HAP-1 (cell line): ENCODE results near the gene NRG3.
"Not testable (repeated sequence)": the region's sequence is repeated elsewhere in the genome, so short reads cannot be mapped to it uniquely, and the experiment has no call there.

ENCODE experiments used
- DNase-seq, 2 experiments: peaks; one replicate each; pipeline ENCODE4 v3.0.0-alpha.2; 2016 to 2020; ENCODE audit warnings: low spot score in 2 of 2
- H3K27me3 ChIP-seq: fragments of 250-450 bp; sonication (Bioruptor Pico); 2 replicates; pipeline ENCODE4 v1.5.1; 2020; ENCODE audit warnings: low read depth, mild to moderate bottlenecking, moderate library complexity
- H3K36me3 ChIP-seq: fragments of 250-450 bp; sonication (Bioruptor Pico); replicated peaks from 2 replicates; pipeline ENCODE4 v1.5.1; 2020; ENCODE audit warnings: mild to moderate bottlenecking
- H3K4me1 ChIP-seq: fragments of 250-450 bp; sonication (Bioruptor Pico); 2 replicates; pipeline ENCODE4 v1.5.1; 2020; ENCODE audit warnings: mild to moderate bottlenecking
- H3K4me3 ChIP-seq: fragments of 250-450 bp; sonication (Bioruptor Pico); 2 replicates; pipeline ENCODE4 v1.5.1; 2020; ENCODE audit warnings: mild to moderate bottlenecking, moderate library complexity
- H3K9me3 ChIP-seq: fragments of 250-450 bp; sonication (Bioruptor Pico); 2 replicates; pipeline ENCODE4 v1.5.1; 2020; ENCODE audit warnings: mild to moderate bottlenecking, moderate library complexity
- in situ Hi-C: fragments of 300-500 bp; cut with MboI; formaldehyde crosslinking; loops from 3 replicates; pipeline ENCODE4 v1.14.3; 2020; ENCODE audit warnings: low sequenced_read_pairs, inconsistent platforms, mixed read lengths

NRG3 gene

GRCh38 chr10:82040336-82040735 lies 165.3 kb downstream of the NRG3 start:
- no peak overlapping the region for H3K4me3 ChIP-seq
- in situ Hi-C loops, result no loop called here
- DNase-seq, result no peak
- H3K36me3 ChIP-seq, result no peaks in the 10 kb centered on the region
- no peaks in the 10 kb centered on the region for H3K27me3 ChIP-seq
- no peaks in the 10 kb centered on the region for H3K4me1 ChIP-seq
- no peaks in the 10 kb centered on the region for H3K9me3 ChIP-seq

- Histone ChIP-seq H3K27me3 (no peaks in the 10 kb centered on the region), H3K9me3 (no peaks in the 10 kb centered on the region), H3K36me3 (no peaks in the 10 kb centered on the region), H3K4me3 (no peak overlapping the region), H3K4me1 (no peaks in the 10 kb centered on the region)
- in situ Hi-C loops, result no loop called here
- DNase-seq, result no peak
Observed at GRCh38 chr10:82041018-82041417, 166.0 kb downstream of the NRG3 start.

GRCh38 chr10:82056391-82056790 lies 181.4 kb downstream of the NRG3 start:
- DNase-seq, result no peak
- no peak overlapping the region for H3K4me3 ChIP-seq
- in situ Hi-C loops, result no loop called here
- no peaks in the 10 kb centered on the region for H3K27me3 ChIP-seq
- H3K4me1 ChIP-seq, result no peaks in the 10 kb centered on the region
- no peaks in the 10 kb centered on the region for H3K9me3 ChIP-seq
- no peaks in the 10 kb centered on the region for H3K36me3 ChIP-seq

- H3K27me3 ChIP-seq, H3K4me3 ChIP-seq, DNase-seq, H3K9me3 ChIP-seq, H3K36me3 ChIP-seq, H3K4me1 ChIP-seq, in situ Hi-C loops: not testable (repeated sequence)
Observed at GRCh38 chr10:82067192-82067591, 192.2 kb downstream of the NRG3 start.

- no peak for DNase-seq
Observed at GRCh38 chr10:82068501-82068900, 193.5 kb downstream of the NRG3 start.

GRCh38 chr10:82071231-82071630 lies 196.2 kb downstream of the NRG3 start:
- Histone ChIP-seq H3K4me3 (no peak overlapping the region), H3K9me3 (no peaks in the 10 kb centered on the region), H3K27me3 (no peaks in the 10 kb centered on the region), H3K36me3 (no peaks in the 10 kb centered on the region), H3K4me1 (no peaks in the 10 kb centered on the region)
- DNase-seq, result no peak
- in situ Hi-C loops, result no loop called here

More at GRCh38 chr10:82068501-82068900, 193.5 kb downstream of the NRG3 start:
- in situ Hi-C loops, result no loop called here
- no peaks in the 10 kb centered on the region for H3K36me3 ChIP-seq
- no peak overlapping the region for H3K4me3 ChIP-seq
- H3K9me3 ChIP-seq, result no peaks in the 10 kb centered on the region
- H3K27me3 ChIP-seq, result no peaks in the 10 kb centered on the region
- H3K4me1 ChIP-seq, result no peaks in the 10 kb centered on the region

GRCh38 chr10:82072124-82072523 lies 197.1 kb downstream of the NRG3 start:
- in situ Hi-C loops, result no loop called here
- H3K27me3 ChIP-seq, result no peaks in the 10 kb centered on the region
- H3K9me3 ChIP-seq, result no peaks in the 10 kb centered on the region
- no peak overlapping the region for H3K4me3 ChIP-seq
- no peaks in the 10 kb centered on the region for H3K4me1 ChIP-seq
- no peaks in the 10 kb centered on the region for H3K36me3 ChIP-seq
- no peak for DNase-seq

- Histone ChIP-seq H3K4me1 (no peaks in the 10 kb centered on the region), H3K4me3 (no peak overlapping the region), H3K27me3 (no peaks in the 10 kb centered on the region), H3K9me3 (no peaks in the 10 kb centered on the region), H3K36me3 (no peaks in the 10 kb centered on the region)
- in situ Hi-C loops, result no loop called here
- DNase-seq, result no peak
Observed at GRCh38 chr10:82075605-82076004, 200.6 kb downstream of the NRG3 start.

GRCh38 chr10:82084496-82084895 lies 209.5 kb downstream of the NRG3 start:
- no peaks in the 10 kb centered on the region for H3K27me3 ChIP-seq
- no peaks in the 10 kb centered on the region for H3K4me1 ChIP-seq
- no peaks in the 10 kb centered on the region for H3K9me3 ChIP-seq
- in situ Hi-C loops, result no loop called here
- no peak overlapping the region for H3K4me3 ChIP-seq
- DNase-seq, result no peak
- no peaks in the 10 kb centered on the region for H3K36me3 ChIP-seq

GRCh38 chr10:82084904-82085303 lies 209.9 kb downstream of the NRG3 start:
- Histone ChIP-seq H3K9me3 (no peaks in the 10 kb centered on the region), H3K4me1 (no peaks in the 10 kb centered on the region), H3K36me3 (no peaks in the 10 kb centered on the region), H3K4me3 (no peak overlapping the region), H3K27me3 (no peaks in the 10 kb centered on the region)
- DNase-seq, result no peak
- in situ Hi-C loops, result no loop called here

GRCh38 chr10:82089327-82089726 lies 214.3 kb downstream of the NRG3 start:
- H3K27me3 ChIP-seq, result no peaks in the 10 kb centered on the region
- no peaks in the 10 kb centered on the region for H3K4me1 ChIP-seq
- H3K36me3 ChIP-seq, result no peaks in the 10 kb centered on the region
- H3K9me3 ChIP-seq, result no peaks in the 10 kb centered on the region
- DNase-seq, result no peak
- H3K4me3 ChIP-seq, result no peak overlapping the region
- in situ Hi-C loops, result no loop called here

GRCh38 chr10:82091413-82091812 lies 216.4 kb downstream of the NRG3 start:
- no peaks in the 10 kb centered on the region for H3K27me3 ChIP-seq
- no peak for DNase-seq
- in situ Hi-C loops, result no loop called here
- H3K4me3 ChIP-seq, result no peak overlapping the region
- H3K36me3 ChIP-seq, result no peaks in the 10 kb centered on the region
- no peaks in the 10 kb centered on the region for H3K4me1 ChIP-seq
- no peaks in the 10 kb centered on the region for H3K9me3 ChIP-seq

GRCh38 chr10:82092111-82092510 lies 217.1 kb downstream of the NRG3 start:
- in situ Hi-C loops, result no loop called here
- H3K4me3 ChIP-seq, result no peak overlapping the region
- DNase-seq, result no peak
- H3K4me1 ChIP-seq, result no peaks in the 10 kb centered on the region
- H3K27me3 ChIP-seq, result no peaks in the 10 kb centered on the region
- H3K36me3 ChIP-seq, result no peaks in the 10 kb centered on the region
- no peaks in the 10 kb centered on the region for H3K9me3 ChIP-seq

- Histone ChIP-seq H3K27me3 (no peaks in the 10 kb centered on the region), H3K4me1 (no peaks in the 10 kb centered on the region), H3K36me3 (no peaks in the 10 kb centered on the region), H3K9me3 (no peaks in the 10 kb centered on the region), H3K4me3 (no peak overlapping the region)
- no peak for DNase-seq
- in situ Hi-C loops, result no loop called here
Observed at GRCh38 chr10:82124713-82125112, 249.7 kb downstream of the NRG3 start.

GRCh38 chr10:82128527-82128926 lies 253.5 kb downstream of the NRG3 start:
- no peaks in the 10 kb centered on the region for H3K27me3 ChIP-seq
- no peaks in the 10 kb centered on the region for H3K9me3 ChIP-seq

More at GRCh38 chr10:82128527-82128926, 253.5 kb downstream of the NRG3 start:
- H3K36me3 ChIP-seq, result no peaks in the 10 kb centered on the region
- no peak overlapping the region for H3K4me3 ChIP-seq
- H3K4me1 ChIP-seq, result no peaks in the 10 kb centered on the region
- no peak for DNase-seq
- in situ Hi-C loops, result no loop called here
